Epithelial cell of prostate (primary cell): ENCODE measurements around the gene CREB3L2.
"Not testable (repeated sequence)": the region's sequence is repeated elsewhere in the genome, so short reads cannot be mapped to it uniquely, and the experiment has no call there.

Experiments used
- DNase-seq: peaks from one replicate; pipeline ENCODE4 v3.0.0-alpha.2; 2011; ENCODE audit warnings: low read depth, low spot score
- H3K27ac ChIP-seq: fragments of 450-650 bp; 2 replicates; pipeline ENCODE4 v1.5.1; 2017; ENCODE audit warnings: mild to moderate bottlenecking

CREB3L2 gene

GRCh38 chr7:137940218-137940617, 61.7 kb downstream of the CREB3L2 start:
- DNase-seq, result no peak
- no peak overlapping the region for H3K27ac ChIP-seq

GRCh38 chr7:137937202-137937560, 64.7 kb downstream of the CREB3L2 start:
- no peak for DNase-seq
- no peak overlapping the region for H3K27ac ChIP-seq

DNA sequence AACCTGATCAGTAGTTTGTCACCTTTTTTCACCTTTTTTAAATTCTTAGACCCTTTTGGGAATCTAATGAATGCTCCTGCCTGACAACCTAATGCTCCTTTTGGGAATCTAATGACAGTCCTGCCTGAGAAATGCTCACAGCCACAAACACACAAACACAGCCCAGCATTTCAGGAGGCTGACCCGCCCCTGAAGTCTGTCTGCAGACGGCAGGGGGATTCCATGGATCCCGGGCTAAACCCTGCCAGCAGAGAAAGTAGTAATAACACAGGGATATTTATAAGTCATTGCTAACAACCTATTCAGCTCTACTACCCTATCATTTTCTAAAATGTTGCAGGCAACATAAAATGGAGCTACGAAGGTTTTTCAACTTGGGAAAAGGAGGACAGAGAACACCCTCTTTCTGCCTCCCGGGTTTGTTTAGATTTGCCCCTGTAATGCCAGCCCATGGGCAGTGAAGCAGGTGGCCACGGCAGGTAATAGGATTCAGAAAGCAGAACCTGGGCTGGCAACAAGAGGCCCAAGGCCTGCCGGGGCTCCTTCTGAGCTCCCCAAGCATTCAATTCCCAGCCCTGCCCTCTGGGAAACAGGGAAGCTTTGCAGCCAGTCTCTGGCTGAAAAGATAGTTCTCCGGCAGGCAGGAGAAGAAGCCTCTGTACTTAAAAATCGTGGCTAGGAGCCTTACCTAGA, 65.2 kb downstream of the CREB3L2 start:
- H3K27ac ChIP-seq, result no peak overlapping the region
- DNase-seq, result no peak

- DNase-seq, result no peak
- H3K27ac ChIP-seq, result no peak overlapping the region
These were observed 65.9 kb downstream of the CREB3L2 start for GRCh38 chr7:137935884-137936508.

DNA sequence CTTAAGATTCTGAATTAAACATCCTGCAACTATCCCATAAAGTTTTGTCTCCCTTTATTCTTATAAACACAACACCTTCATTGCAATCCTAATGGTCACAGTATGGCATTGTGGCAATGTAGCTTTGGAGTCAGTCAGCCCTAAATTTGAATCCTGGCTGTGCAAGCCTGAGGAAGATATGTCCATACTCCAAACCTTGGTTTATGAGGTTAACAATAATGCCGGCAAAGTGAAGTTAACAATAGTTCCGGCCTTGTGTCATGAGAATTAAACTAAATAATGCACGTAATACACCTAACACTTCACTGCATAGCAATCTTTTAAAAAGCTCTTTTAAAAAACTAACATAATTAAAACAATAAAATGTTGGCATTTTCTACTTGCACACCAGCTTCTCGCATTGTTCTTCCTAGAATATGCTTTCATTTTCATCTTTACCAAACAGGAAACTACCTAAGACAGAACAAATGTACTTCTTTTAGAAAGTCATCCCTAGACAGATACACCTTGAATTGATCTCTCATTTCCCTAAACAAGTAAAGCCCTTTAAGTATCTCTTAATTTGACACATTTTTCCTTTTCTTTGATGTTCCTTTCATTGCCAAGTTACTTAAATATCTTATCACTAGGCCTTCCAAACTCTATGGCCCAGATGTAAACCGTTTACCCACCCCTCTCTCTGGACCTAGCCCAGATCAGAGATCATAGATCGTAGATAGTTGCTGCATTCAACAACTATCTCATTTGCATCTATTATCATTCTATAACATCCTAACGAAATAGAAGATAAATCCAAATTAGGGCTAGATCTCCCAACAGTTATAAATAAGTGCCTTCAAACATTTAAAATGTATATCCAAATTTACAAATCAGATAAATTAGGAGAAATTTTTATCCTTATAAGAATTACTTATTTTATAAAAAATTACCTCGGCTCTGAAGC, 66.7 kb downstream of the CREB3L2 start:
- no peak for DNase-seq
- peak overlapping the region; percentile 86 for H3K27ac ChIP-seq

DNA sequence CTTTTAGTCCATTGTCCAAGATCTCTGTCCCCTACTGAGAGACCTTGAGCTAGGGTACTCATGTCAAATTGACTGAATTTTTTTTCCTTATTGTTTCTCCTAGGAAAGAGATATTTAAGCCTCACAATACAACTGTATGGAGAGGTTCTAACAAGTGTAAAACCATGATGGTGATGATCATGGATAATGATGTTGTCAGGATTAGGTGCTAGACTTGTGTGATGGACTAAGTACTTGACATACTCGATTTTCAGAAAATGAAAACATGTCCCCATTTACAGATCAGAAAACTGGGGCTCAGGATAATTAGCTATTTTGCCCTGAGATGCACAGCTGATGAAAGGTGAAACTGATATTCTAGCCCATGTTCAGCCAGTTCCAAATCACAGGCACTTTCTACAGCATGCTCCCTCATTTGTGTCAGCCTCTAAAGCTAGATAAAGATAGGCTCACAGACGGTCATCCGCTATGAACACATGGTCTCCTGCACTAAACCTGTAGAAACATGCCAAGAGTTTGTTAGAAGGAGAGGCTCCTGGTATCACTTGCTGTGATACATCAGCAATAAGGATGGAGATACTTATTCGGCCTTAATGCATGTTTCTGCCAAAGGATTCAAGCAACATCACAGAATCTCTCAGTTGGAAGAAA, 67.6 kb downstream of the CREB3L2 start:
- no peak for DNase-seq
- peak overlapping the region; percentile 86 for H3K27ac ChIP-seq

DNA sequence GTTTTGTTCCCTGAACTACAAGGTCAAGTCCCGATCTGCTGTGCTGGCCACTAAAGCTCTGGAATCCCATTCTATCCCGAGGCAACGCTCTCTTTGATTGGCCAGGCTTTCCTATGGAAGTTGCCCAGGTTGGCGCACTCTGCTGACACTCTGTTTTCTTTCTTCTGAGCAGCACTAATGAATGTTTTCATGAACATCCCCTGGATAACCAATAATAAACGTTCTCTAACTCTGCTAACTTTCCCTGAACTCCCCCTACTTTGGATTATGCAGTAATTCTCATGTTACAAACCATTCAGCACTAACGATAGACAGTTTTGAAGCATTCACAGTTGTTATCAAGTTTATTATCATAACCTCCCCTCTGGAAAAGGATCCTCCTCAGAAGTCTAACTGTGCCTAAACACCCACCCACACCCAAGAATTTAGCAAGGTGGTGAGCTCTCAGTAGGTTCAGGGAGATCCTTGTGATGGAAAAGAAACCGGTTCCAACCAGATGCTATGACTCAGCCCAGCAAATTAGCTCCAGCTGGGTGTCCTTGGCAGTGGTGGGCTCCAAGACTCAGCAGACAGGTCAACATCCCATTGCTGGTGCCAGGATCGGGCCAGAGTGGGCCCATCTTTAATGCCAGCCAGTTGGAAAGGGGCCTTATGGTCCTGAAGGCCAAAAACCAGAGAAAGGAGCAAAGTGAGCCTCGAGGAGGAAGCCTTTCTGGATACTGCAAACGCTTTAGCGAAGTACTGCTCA, 68.4 kb downstream of the CREB3L2 start:
- H3K27ac ChIP-seq, result peak overlapping the region; percentile 86
- DNase-seq, result no peak

DNA sequence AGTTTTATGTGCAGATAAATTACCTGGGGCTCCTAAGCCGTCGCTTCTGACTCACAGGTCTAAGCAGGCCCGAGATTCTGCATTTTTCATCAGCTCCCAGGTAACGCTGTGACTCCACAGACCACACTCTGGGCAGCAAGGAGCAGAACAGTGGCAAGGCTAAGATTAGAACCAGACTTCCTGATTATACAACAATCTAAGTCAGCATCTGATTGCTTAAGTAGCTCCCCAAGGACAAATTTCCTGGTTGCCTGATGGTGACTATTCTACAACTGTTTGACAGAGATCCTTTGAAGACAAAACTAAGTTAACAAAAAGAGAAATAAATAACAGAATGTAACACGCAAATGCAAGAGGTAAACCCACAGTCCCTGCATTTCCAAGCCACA, 69.0 kb downstream of the CREB3L2 start:
- no peak for DNase-seq
- H3K27ac ChIP-seq, result peak overlapping the region; percentile 86

GRCh38 chr7:137931823-137932222, 70.1 kb downstream of the CREB3L2 start:
- peak overlapping the region; percentile 86 for H3K27ac ChIP-seq
- DNase-seq, result no peak

DNA sequence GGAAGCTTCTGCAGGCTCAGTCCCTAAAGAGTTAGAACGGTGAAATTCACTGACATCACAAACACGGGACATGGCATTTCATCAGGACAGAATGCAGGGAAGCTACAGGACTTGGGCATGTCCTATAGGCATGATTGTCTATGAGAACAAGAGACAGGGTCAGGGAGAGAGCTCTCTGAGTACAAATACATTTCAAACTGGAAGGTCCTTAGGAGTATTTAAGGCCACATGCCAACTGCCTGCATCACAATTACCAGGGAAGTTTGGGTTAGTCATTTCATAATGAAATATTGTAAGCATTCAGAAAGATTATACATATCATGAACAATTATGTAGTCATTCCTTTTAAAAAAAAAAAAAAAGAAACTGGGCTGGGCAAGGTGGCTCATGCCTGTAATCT, 71.3 kb downstream of the CREB3L2 start:
- peak; percentile 73 for DNase-seq
- H3K27ac ChIP-seq, result peak overlapping the region; percentile 86

- DNase-seq, result no peak
- no peak overlapping the region for H3K27ac ChIP-seq
These were observed 73.3 kb downstream of the CREB3L2 start for GRCh38 chr7:137928626-137929025.

GRCh38 chr7:137927386-137927785, 74.5 kb downstream of the CREB3L2 start:
- H3K27ac ChIP-seq, result no peak overlapping the region
- DNase-seq, result no peak

GRCh38 chr7:137926206-137926605, 75.7 kb downstream of the CREB3L2 start:
- DNase-seq, H3K27ac ChIP-seq: not testable (repeated sequence)

GRCh38 chr7:137925754-137926153, 76.1 kb downstream of the CREB3L2 start:
- H3K27ac ChIP-seq, result no peak overlapping the region
- DNase-seq, result no peak

- DNase-seq, result no peak
- no peak overlapping the region for H3K27ac ChIP-seq
These were observed 76.8 kb downstream of the CREB3L2 start for GRCh38 chr7:137925091-137925490.

DNA sequence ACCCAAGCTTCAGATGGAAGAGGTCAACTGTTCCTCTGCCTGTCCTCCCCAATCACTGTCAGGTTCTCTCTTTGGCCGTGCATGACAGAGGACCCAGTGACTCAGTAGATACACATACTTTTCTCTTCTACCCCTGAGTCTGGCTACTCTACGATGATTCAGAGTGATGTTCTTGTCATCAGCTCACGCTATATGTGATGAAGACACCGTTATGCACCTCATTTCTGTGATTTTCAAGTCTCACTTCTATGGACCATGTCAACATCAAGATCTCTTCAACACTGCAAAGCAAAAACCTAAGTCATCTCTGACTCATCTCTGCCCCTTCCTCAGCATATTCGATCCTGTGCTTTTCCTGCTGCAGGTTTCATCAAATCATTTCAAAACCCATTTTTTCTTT, 78.5 kb downstream of the CREB3L2 start:
- DNase-seq, result no peak
- H3K27ac ChIP-seq, result no peak overlapping the region

GRCh38 chr7:137920637-137921399, 81.1 kb downstream of the CREB3L2 start:
- no peak overlapping the region for H3K27ac ChIP-seq
- DNase-seq, result no peak

GRCh38 chr7:137919987-137920386, 81.9 kb downstream of the CREB3L2 start:
- H3K27ac ChIP-seq, result no peak overlapping the region

GRCh38 chr7:137916980-137917645, 84.8 kb downstream of the CREB3L2 start:
- DNase-seq, result no peak
- H3K27ac ChIP-seq, result no peak overlapping the region

More at GRCh38 chr7:137919987-137920386, 81.9 kb downstream of the CREB3L2 start:
- no peak for DNase-seq
